Activated CD8-positive, alpha-beta T cell treated with anti-CD3 and anti-CD28 coated beads for 36 hours (primary cell): ENCODE data around the gene LCORL. TPM values are rescaled to one million over a fixed set of nuclear protein-coding genes. Genes with fewer than 3 reads are reported as not detected.
"Not testable (repeated sequence)": the region's sequence is repeated elsewhere in the genome, so short reads cannot be mapped to it uniquely, and the experiment has no call there.

Source experiments
- ATAC-seq: fragments of 200-7000 bp; cut with Tn5 transposase; one replicate; pipeline ENCODE4 v1.10.0; 2021; ENCODE audit warnings: mild to moderate bottlenecking, moderate library complexity
- CTCF ChIA-PET: fragments of 350-600 bp; sonication (Branson Sonifier 250); formaldehyde crosslinking; loops from one replicate; lab custom pipeline; 2021; ENCODE audit warnings: antibody characterized with exemption; lab: Charles Lee
- POLR2A ChIA-PET: fragments of 350-600 bp; sonication (Branson Sonifier 250); formaldehyde crosslinking; loops from one replicate; lab custom pipeline; 2021; ENCODE audit warnings: antibody characterized with exemption; lab: Charles Lee
- DNase-seq: peaks from one replicate; pipeline ENCODE4 v3.0.0-alpha.2; 2020
- H3K27ac Mint-ChIP-seq: one replicate; pipeline ENCODE4 v1.8.0; 2021; ENCODE audit warnings: mild to moderate bottlenecking, mixed read lengths
- H3K27me3 Mint-ChIP-seq: one replicate; pipeline ENCODE4 v1.8.0; 2021; ENCODE audit warnings: mixed read lengths
- H3K36me3 Mint-ChIP-seq: one replicate; pipeline ENCODE4 v1.8.0; 2021; ENCODE audit warnings: low read depth, mixed read lengths
- H3K4me1 Mint-ChIP-seq: one replicate; pipeline ENCODE4 v1.8.0; 2021; ENCODE audit warnings: low read depth, mixed read lengths
- H3K4me3 Mint-ChIP-seq: one replicate; pipeline ENCODE4 v1.8.0; 2021; ENCODE audit warnings: mild to moderate bottlenecking, moderate library complexity, mixed read lengths
- H3K9me3 Mint-ChIP-seq: one replicate; pipeline ENCODE4 v1.8.0; 2021; ENCODE audit warnings: mixed read lengths
- intact Hi-C: fragments of 100-400 bp; cut with micrococcal nuclease; formaldehyde crosslinking; loops from one replicate; pipeline ENCODE4 v1.10.0; 2022
- total RNA-seq, 2 experiments: library from RNA; stranded (reverse); gene quantifications; one replicate each; pipeline ENCODE4 v1.2.3, GENCODE V29; 2021
- TF ChIP-seq, protein P1 (sequence below): fragments of 200-600 bp; IDR thresholded peaks from one replicate; pipeline ENCODE4 v1.8.0; 2022; ENCODE audit warnings: antibody characterized with exemption, mild to moderate bottlenecking

LCORL gene
- total RNA-seq, 2 experiments from 2014 or later: 8.9 to 10.3 TPM

DNA sequence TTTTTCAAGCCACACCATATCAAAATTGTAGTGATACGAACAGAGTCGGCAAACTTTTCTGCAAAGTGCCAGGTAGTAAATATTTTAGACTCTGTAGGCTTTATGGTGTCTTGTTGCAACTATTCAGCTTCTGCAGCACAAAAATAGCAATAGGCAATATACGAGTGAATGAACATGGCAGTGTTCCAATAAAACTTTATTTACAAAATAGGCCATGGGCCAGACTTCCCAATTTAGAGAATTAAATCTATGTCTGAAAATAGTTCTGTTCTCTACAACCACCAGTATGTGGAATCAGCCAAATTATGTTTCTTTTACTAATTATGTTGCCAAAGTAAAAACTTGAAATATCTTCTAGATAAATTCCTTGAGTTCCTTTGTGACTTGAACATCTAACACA lies 154.3 kb downstream of the LCORL start:
- DNase-seq (no peak), ATAC-seq (no peak)
- no peaks in the 10 kb centered on the region for H3K27me3 Mint-ChIP-seq
- ChIA-PET CTCF (no interaction called here), POLR2A (interaction anchor here (1.3 kb wide), 1 partner anchor 11 kb away, joined by 3 read pairs; no protein-coding TSS in a partner anchor)
- H3K36me3 Mint-ChIP-seq: peaks cover 12% of the 10 kb centered on the region
- no peak overlapping the region for H3K27ac Mint-ChIP-seq
- H3K9me3 Mint-ChIP-seq: peaks cover 10% of the 10 kb centered on the region
- no peaks in the 10 kb centered on the region for H3K4me1 Mint-ChIP-seq
- no peak overlapping the region for H3K4me3 Mint-ChIP-seq
- TF ChIP-seq, protein P1, sequence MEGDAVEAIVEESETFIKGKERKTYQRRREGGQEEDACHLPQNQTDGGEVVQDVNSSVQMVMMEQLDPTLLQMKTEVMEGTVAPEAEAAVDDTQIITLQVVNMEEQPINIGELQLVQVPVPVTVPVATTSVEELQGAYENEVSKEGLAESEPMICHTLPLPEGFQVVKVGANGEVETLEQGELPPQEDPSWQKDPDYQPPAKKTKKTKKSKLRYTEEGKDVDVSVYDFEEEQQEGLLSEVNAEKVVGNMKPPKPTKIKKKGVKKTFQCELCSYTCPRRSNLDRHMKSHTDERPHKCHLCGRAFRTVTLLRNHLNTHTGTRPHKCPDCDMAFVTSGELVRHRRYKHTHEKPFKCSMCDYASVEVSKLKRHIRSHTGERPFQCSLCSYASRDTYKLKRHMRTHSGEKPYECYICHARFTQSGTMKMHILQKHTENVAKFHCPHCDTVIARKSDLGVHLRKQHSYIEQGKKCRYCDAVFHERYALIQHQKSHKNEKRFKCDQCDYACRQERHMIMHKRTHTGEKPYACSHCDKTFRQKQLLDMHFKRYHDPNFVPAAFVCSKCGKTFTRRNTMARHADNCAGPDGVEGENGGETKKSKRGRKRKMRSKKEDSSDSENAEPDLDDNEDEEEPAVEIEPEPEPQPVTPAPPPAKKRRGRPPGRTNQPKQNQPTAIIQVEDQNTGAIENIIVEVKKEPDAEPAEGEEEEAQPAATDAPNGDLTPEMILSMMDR: no peak
- intact Hi-C loops: no loop called here

DNA sequence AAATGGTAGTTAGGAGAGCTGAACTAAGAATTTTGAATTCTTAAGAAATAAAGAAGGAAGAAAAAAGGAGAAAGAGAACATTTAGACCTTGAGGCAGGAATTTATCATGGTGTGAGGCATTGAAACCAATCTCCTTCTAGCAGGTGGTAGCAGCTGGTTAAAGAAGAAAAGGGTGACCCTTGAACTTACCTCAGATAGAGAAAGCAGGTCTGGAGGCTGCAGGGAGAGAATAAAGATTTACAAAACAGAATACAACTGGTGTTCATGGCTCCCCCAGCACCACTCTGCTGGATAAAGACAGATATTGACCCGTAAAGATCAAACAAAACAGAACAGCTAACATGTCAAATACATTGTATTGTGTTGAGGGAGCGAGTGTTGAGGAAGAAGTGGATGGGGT lies 154.7 kb downstream of the LCORL start:
- no peak for DNase-seq
- no peak for ATAC-seq
- intact Hi-C loops: no loop called here
- Mint-ChIP-seq H3K36me3 (peaks cover 16% of the 10 kb centered on the region), H3K4me1 (no peaks in the 10 kb centered on the region), H3K9me3 (peaks cover 14% of the 10 kb centered on the region), H3K27ac (no peak overlapping the region), H3K4me3 (no peak overlapping the region), H3K27me3 (no peaks in the 10 kb centered on the region)
- CTCF ChIA-PET: interaction anchor here (1.0 kb wide), 1 partner anchor 22 kb away, joined by 4 read pairs; no protein-coding TSS in a partner anchor
- TF ChIP-seq, protein P1: no peak
- POLR2A ChIA-PET: interaction anchor here (1.3 kb wide), 1 partner anchor 10 kb away, joined by 3 read pairs; no protein-coding TSS in a partner anchor

- Mint-ChIP-seq H3K9me3 (peaks cover 17% of the 10 kb centered on the region), H3K4me1 (no peaks in the 10 kb centered on the region), H3K27me3 (no peaks in the 10 kb centered on the region), H3K27ac (no peak overlapping the region), H3K36me3 (peaks cover 20% of the 10 kb centered on the region), H3K4me3 (no peak overlapping the region)
- no peak for DNase-seq
- intact Hi-C loops: no loop called here
- TF ChIP-seq, protein P1: no peak
- POLR2A ChIA-PET: interaction anchor here (1.3 kb wide), 1 partner anchor 9 kb away, joined by 3 read pairs; no protein-coding TSS in a partner anchor
- ATAC-seq: no peak
- CTCF ChIA-PET: interaction anchor here (1.0 kb wide), 1 partner anchor 21 kb away, joined by 4 read pairs; no protein-coding TSS in a partner anchor
Observed at GRCh38 chr4:17865866-17866363, 155.6 kb downstream of the LCORL start.

DNA sequence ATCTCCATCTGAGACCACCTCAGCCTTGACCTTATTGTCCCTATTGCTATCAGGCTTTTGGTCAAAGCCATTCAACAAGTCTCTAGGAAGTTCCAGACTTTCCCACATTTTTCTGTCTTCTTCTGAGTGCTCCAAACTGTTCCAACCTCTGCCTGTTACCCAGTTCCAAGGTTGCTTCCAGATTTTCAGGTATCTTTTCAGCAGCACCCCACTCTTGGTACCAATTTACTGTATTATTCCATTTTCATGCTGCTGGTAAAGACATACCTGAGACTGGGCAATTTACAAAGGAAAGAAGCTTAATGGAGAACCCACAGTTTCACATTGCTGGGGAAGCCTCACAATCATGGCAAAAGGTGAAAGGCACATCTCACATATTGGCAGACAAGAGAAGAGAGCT lies 159.6 kb downstream of the LCORL start:
- intact Hi-C loops, CTCF ChIA-PET: not testable (repeated sequence)

GRCh38 chr4:17859793-17860406 lies 161.7 kb downstream of the LCORL start:
- Mint-ChIP-seq H3K27ac (no peak overlapping the region), H3K27me3 (no peaks in the 10 kb centered on the region), H3K4me1 (no peaks in the 10 kb centered on the region), H3K36me3 (peaks cover 22% of the 10 kb centered on the region), H3K9me3 (peaks cover 29% of the 10 kb centered on the region), H3K4me3 (no peak overlapping the region)
- ATAC-seq: no peak
- DNase-seq: no peak
- TF ChIP-seq, protein P1: no peak
- POLR2A ChIA-PET: no interaction called here
- CTCF ChIA-PET: no interaction called here
- intact Hi-C loops: no loop called here

More for the DNA sequence above, 159.6 kb downstream of the LCORL start:
- H3K4me1 Mint-ChIP-seq, H3K4me3 Mint-ChIP-seq, H3K27me3 Mint-ChIP-seq, H3K27ac Mint-ChIP-seq, ATAC-seq, DNase-seq, POLR2A ChIA-PET: not testable (repeated sequence)
- Mint-ChIP-seq H3K9me3 (peaks cover 29% of the 10 kb centered on the region), H3K36me3 (peaks cover 22% of the 10 kb centered on the region)
